NCI-H524 (cell line): ENCODE measurements around the gene TYK2.
"Not testable (repeated sequence)": the region's sequence is repeated elsewhere in the genome, so short reads cannot be mapped to it uniquely, and the experiment has no call there.

Source experiments
- DNase-seq, 2 experiments: peaks; one replicate each; lab custom pipeline; 2025; lab: John Stamatoyannopoulos, UW

The TYK2 gene

GRCh38 chr19:10372690-10373089 is 7.7 kb downstream of the TYK2 start:
- DNase-seq: no peak

DNA sequence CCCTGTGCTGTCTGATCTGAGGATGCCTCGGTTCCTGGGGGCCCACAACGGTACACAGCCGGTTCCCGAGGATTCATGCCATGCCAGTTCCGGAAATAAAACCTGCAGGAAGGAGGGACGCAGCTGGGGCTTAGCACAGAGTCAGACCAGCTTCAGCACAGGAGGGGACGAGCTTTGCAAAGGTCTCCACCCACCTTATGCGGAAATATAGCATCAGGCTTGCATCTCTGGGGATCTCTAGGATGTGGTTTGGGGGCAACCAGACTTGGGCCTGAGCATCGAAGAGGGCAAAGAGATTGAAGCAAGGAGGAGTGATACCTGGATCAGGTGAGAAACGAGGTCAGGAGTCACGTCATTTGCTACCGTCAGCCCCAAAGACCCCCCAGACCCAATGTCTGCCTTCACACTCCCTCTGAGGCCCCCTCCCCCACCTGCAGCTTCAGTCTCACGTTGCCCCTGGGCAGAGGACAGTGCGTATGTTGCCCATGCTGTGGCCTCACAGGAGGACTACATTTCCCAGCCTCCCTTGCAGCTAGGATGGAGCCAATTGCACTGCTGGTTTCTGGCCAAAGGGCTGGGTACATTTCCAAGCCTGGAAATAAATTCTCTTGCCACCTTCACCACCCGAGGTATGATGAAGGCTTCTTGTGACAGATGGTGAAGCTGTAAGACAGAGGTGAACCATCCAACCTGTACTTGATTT is 12.1 kb downstream of the TYK2 start:
- no peak for DNase-seq

DNA sequence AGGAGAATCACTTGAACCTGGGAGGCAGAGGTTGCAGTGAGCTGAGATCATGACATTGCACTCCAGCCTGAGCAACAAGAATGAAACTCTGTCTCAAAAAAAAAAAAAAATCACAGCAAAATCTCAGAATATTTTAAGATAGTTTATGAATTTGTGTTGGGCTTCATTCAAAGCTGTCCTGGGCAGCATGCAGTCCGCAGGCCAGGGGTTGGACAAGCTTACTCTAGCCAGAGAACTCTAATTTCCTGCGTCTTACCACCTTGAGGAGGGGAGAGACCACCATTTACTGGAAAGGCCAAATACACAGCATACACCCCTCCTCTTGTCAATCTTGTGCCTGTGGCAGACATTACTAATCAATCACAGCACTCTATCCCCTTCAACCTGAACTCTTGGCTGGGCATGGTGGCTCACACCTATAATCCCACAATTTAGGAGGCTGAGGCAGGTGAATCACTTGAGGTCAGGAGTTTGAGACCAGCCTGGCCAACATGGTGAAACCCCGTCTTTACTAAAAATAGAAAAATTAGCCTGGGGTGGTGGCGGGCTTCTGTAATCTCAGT is 13.3 kb downstream of the TYK2 start:
- DNase-seq: not testable (repeated sequence)

DNA sequence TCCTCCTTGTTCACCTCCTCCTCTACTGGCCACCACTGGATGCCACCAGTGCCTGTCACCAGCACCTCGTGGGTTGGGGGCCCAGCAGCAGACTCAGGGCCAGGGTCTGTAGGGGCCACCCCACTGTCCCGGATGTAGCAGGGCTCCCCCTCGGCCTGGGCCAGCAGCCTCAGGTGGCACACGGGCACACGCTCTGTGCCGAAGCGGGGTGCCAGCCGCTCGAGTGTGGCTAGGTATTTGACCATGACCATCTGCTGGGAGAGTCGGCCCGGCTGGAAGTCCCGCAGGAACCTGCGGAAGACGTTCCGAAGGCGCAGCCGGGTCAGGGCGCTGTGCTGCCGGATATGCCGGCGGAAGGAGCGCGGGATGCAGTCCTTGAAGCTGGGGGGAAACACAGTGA is 14.9 kb downstream of the TYK2 start:
- DNase-seq: no peak

DNA sequence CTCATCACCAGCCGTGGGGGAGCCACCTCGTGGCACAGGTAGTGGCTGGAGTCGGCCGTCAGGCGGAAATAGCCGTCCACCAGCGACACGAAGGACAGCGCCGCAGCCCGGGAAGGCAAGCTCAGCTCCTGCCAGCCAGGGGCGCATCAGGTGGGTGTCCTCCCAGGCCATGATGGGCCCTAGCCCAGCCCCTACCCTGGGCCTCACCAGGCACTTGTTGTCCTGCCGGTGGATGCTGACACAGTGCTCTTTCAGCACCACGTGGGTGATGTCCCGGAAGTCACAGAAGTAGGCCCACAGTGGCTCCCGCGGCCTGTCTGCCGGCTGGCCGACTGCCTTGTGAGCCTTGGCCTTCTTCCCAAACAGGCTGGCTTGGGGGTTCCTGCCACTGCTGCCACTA is 15.7 kb downstream of the TYK2 start:
- no peak for DNase-seq

- no peak for DNase-seq
Measured at GRCh38 chr19:10363789-10364281, 16.5 kb downstream of the TYK2 start.

GRCh38 chr19:10362259-10362658 is 18.1 kb downstream of the TYK2 start:
- DNase-seq: no peak

DNA sequence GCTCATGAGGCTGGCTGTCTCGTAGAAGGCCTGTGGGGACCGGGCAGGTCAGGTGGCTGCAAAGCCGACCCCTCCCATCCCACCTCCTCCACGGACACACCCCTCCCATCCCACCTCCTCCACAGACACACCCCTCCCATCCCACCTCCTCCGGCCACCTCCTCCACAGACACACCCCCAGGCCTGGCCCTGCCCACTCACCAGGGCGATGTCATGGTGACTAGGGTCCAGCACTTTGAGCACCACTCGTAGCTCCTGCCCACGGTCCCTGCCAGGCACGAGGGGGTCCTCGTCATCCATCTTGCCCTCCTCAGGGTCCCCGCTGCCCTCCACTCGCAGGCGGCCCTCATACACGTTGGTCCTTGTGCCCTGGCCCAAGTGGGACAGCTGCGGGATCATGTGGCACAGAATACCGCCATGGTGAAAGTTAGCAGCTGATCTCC is 18.8 kb downstream of the TYK2 start:
- no peak for DNase-seq

DNA sequence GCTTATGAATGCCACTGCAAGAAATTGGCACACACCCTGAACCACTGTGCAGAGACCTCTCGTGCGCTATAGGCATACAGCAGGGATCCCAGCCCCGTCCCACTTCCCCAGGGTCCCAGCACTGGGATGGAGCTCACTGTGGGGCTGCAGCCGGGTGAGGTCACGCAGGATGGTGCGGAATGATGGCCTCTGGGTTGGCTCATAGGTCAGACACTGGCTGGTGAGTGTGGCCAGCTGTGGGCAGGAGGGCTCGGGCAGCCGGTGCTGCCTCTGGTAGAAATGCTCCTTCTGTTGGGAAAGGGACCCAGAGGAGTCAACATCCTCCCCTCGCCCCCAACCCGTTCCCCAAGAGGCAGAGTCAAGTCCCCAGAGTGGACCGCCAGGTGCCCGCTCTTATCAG is 23.9 kb downstream of the TYK2 start:
- DNase-seq: no peak

- DNase-seq: no peak
Measured at GRCh38 chr19:10353793-10354391, 26.5 kb downstream of the TYK2 start.

DNA sequence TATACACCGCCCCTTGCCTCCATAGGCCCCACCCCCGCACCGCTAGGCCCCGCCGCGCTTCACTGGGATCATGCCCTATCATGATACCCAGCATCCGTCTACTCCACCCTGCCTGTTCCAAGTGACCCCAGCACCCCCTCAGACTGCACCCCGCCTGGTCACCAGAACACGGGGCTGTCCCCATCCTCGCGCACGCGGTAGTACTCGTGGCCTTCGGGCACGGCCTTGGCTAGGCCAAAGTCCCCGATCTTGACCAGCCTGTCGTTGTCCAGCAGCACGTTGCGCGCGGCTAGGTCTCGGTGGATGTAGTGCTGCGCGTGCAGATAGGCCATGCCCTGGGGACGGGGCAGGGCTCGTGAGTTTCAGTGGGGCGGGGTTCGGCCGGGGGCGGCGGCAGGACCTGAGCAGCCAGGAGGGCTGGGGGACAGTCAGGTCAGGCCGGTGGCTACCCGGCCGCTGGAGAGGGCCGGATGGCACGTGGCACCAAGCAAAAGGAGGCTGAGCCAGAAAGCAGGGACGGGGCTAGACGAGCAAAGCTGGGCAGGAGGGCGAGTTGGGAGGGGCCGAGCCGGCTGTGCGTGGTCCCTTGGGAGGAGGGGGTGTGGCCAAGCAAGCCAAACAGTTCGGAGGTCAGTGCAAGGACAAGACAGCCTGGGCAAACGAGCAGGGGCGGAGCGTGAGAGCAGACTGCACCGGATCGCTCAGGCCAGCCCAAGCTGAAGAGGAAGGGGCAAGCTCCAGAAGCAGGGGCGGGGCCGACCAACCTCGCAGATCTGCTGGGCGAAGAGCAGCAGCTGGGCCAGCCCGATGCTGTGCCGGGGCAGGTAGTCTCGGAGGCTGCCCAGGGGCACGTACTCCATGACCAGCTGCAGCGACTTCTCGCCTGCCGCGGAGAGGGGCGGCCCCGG is 27.4 kb downstream of the TYK2 start:
- DNase-seq: no peak

- DNase-seq: no peak
Measured at GRCh38 chr19:10346509-10346908, 33.9 kb downstream of the TYK2 start.

DNA sequence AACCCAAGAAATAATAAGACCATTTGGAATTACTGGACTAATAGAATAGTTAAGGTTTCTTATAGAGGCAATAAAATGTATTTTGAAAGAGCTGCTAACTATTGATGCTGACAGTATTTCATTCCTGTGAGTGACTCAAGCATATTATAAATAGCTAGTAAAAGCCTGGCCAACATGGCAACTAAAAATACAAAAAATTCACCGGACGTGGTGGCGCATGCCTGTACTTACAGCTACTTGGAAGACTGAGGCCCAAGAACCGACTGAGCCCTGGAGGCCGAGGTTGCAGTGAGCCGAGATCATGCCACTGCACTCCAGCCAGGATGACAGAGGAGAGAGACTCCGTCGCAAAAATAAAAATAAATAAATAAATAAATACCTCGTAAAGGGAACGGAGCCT is 35.6 kb downstream of the TYK2 start:
- no peak for DNase-seq

GRCh38 chr19:10343495-10343894 is 36.9 kb downstream of the TYK2 start:
- DNase-seq: no peak

- DNase-seq: no peak
Measured at GRCh38 chr19:10339977-10340376, 40.4 kb downstream of the TYK2 start.

GRCh38 chr19:10339380-10339960 is 40.9 kb downstream of the TYK2 start, which contains the start of gene ICAM3:
Gene ICAM3, minus strand, starts transcription at chr19:10339624. Its CDS starts 10 bp downstream, at chr19:10339614.
- DNase-seq: no peak

- DNase-seq: no peak
Measured at GRCh38 chr19:10338940-10339339, 41.4 kb downstream of the TYK2 start.

DNA sequence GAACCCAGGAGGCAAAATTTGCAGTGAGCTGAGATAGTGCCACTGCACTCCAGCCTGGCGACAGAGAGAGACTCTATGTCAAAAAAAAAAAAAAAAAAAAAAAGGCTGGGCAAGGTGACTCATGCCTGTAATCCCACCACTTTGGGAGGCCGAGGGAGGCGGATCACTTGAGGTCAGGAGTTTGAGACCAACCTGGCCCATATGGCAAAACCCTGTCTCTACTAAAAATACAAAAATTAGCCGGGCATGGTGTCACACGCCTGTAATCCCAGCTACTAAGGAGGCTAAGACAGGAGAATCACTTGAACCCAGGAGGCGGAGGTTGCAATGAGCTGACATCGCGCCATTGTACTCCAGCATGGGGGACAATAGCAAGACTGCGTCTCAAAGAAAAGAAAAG is 43.6 kb downstream of the TYK2 start:
- not testable (repeated sequence) for DNase-seq

DNA sequence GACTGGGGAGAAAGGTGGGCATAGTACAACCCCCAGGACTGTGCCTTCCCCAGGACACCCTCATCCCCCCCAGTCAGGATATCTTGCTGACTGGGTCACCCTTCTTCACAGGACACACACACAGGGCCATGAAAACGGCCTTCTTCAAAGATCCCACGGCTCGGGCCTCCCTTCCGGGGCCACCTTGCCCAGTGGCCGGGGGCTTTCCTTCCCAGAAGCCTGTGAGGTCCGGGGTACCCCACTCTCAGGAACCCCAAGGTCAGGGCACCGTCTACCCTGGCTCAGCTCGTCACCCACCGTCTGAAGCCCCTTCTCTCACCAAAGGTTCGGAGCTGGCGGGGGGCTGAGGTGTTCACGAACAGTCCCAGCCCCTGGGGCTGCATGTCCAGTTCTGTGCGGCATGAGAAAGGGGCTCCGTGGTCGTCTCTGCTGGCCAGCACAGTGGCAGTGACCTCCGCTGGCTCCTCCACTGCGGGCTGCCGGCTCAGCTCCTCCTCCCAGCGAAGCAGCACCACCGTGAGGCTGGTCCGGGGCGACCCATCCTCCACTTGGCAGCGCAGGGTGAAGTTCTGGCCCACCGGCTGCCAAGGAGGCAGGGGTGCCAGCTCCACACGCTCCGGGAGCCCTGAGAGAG is 44.9 kb downstream of the TYK2 start:
- DNase-seq: no peak

DNA sequence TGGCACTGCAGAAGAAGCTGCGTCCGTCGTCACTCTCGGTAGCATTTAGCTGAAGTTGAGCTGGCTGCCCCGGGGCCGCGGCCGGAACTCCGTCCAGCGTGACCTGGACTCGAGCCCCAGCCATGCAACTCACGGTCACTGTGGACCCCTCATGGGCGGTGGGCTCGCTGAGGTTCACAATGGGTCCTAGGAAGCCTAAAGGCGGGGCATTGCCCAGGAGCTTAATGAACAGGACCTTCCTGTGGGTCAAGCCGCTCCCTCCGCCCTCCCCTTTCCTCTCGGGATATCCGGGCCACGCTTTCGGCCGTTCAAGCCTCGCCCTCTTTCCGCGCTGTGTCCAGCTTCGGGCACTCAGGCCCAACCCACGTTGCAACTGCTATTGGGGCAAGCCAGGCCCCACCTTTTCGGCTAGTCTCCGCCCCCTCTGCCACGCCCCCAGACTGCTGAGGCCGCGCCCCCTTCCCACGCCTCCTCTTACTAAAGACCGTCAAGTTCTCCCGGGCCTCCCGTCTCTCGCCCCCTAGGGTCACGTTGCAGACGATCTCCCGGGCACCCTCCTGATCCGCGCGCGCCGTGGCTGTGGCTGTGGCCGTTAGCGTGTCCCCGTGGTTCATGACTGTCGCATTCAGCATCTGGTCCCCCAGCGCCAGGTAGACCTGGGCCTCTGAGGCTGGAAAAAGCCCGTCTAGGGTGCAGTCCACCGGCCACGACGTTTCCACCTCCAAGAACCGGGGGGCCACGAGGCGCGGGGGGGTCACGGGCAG is 45.6 kb downstream of the TYK2 start:
- DNase-seq: no peak
